BLaER1 treated with 17β-estradiol and CSF1 and Interleukin-3, amounts not matched to agents 10 nM and 100 nM (cell line): ENCODE data around the gene ADAMTS2.
A peak's percentile ranks its signal among the peaks of the same experiment; 100 is the strongest.

ENCODE experiments used
- H3K27ac ChIP-seq, 11 experiments: shearing (Covaris generic); formaldehyde crosslinking; 2 replicates each; pipeline ENCODE4 v1.8.1; 2022
- H3K27me3 ChIP-seq, 11 experiments: shearing (Covaris generic); formaldehyde crosslinking; 2 replicates each; pipeline ENCODE4 v1.8.1; 2022
- H3K36me3 ChIP-seq, 11 experiments: shearing (Covaris generic); formaldehyde crosslinking; 2 replicates each; pipeline ENCODE4 v1.8.1; 2022
- H3K4me1 ChIP-seq, 10 experiments: shearing (Covaris generic); formaldehyde crosslinking; 2 replicates each; pipeline ENCODE4 v1.8.1; 2022
- H3K4me2 ChIP-seq, 11 experiments: shearing (Covaris generic); formaldehyde crosslinking; 2 replicates each; pipeline ENCODE4 v1.8.1; 2022
- H3K4me3 ChIP-seq, 10 experiments: shearing (Covaris generic); formaldehyde crosslinking; 2 replicates each; pipeline ENCODE4 v1.8.1; 2022
- H3K9ac ChIP-seq, 11 experiments: shearing (Covaris generic); formaldehyde crosslinking; 2 replicates each; pipeline ENCODE4 v1.8.1; 2022
- H3K9me3 ChIP-seq, 11 experiments: shearing (Covaris generic); formaldehyde crosslinking; replicated peaks in 1 of 11; 2 replicates each; pipeline ENCODE4 v1.8.1; 2022
- H4K20me1 ChIP-seq, 11 experiments: shearing (Covaris generic); formaldehyde crosslinking; 2 replicates each; pipeline ENCODE4 v1.8.1; 2022
- Cebpa-rat ChIP-seq, 11 experiments: shearing (Covaris generic); IDR thresholded peaks; 2 replicates each; pipeline ENCODE4 v1.8.1; 2022

ADAMTS2 gene

GRCh38 chr5:179163236-179164155 is 181.8 kb downstream of the ADAMTS2 start:
- Histone ChIP-seq H3K27me3 (no peaks in the 10 kb centered on the region), H3K4me2 (no peak overlapping the region), H3K27ac (no peak overlapping the region), H3K4me3 (no peak overlapping the region), H4K20me1 (no peaks in the 10 kb centered on the region; a peak in 2 of 22 replicates), H3K4me1 (peaks cover 12 to 28% (median 15%) of the 10 kb centered on the region in 10 experiments), H3K9me3 (peaks cover 18 to 45% (median 33%) of the 10 kb centered on the region in 11 experiments), H3K36me3 (peaks cover 0 to 3% (median 0%) of the 10 kb centered on the region in 11 experiments; a peak in 1 of 22 replicates), H3K9ac (no peak overlapping the region)
- no peak for TF ChIP-seq Cebpa-rat (IDR thresholded peaks at IDR 0.05)

- H3K9ac ChIP-seq, result no peak overlapping the region
- TF ChIP-seq Cebpa-rat (IDR thresholded peaks at IDR 0.05), result no peak
- no peaks in the 10 kb centered on the region for H3K27me3 ChIP-seq
Measured at GRCh38 chr5:179162351-179163235, 182.7 kb downstream of the ADAMTS2 start.

GRCh38 chr5:179161901-179162300 is 183.4 kb downstream of the ADAMTS2 start:
- no peak overlapping the region for H3K4me3 ChIP-seq
- TF ChIP-seq Cebpa-rat (IDR thresholded peaks at IDR 0.05), result no peak
- no peak overlapping the region for H3K27ac ChIP-seq
- no peak overlapping the region for H3K4me2 ChIP-seq
- peaks cover 0 to 6% (median 0%) of the 10 kb centered on the region in 11 experiments; a peak in 1 of 22 replicates for H3K36me3 ChIP-seq
- no peaks in the 10 kb centered on the region for H3K27me3 ChIP-seq
- H3K4me1 ChIP-seq, result peaks cover 0 to 18% (median under 1%) of the 10 kb centered on the region in 10 experiments; a peak in 5 of 20 replicates
- H4K20me1 ChIP-seq, result no peaks in the 10 kb centered on the region; a peak in 2 of 22 replicates
- peaks cover 18 to 47% (median 33%) of the 10 kb centered on the region in 11 experiments for H3K9me3 ChIP-seq
- H3K9ac ChIP-seq, result no peak overlapping the region

More at GRCh38 chr5:179162351-179163235, 182.7 kb downstream of the ADAMTS2 start:
- H3K4me3 ChIP-seq, result no peak overlapping the region
- H3K36me3 ChIP-seq, result peaks cover 0 to 6% (median 0%) of the 10 kb centered on the region in 11 experiments; a peak in 1 of 22 replicates
- peaks cover 4 to 22% (median 7%) of the 10 kb centered on the region in 10 experiments for H3K4me1 ChIP-seq
- peaks cover 18 to 47% (median 33%) of the 10 kb centered on the region in 11 experiments for H3K9me3 ChIP-seq
- H3K4me2 ChIP-seq, result no peak overlapping the region
- H3K27ac ChIP-seq, result no peak overlapping the region
- no peaks in the 10 kb centered on the region; a peak in 2 of 22 replicates for H4K20me1 ChIP-seq

- H3K4me2 ChIP-seq, result peak overlapping the region in 1 of 11 experiments; percentile 40; a peak in 1 of 22 replicates
- H3K4me1 ChIP-seq, result peaks cover 5 to 28% (median 9%) of the 10 kb centered on the region in 10 experiments
- peaks cover 0 to 6% (median 0%) of the 10 kb centered on the region in 11 experiments; a peak in 1 of 22 replicates for H3K36me3 ChIP-seq
- no peak overlapping the region for H3K9ac ChIP-seq
- H3K9me3 ChIP-seq, result peaks cover 18 to 47% (median 33%) of the 10 kb centered on the region in 11 experiments
- no peaks in the 10 kb centered on the region; a peak in 1 of 22 replicates for H4K20me1 ChIP-seq
- TF ChIP-seq Cebpa-rat (IDR thresholded peaks at IDR 0.05), result no peak
- H3K27ac ChIP-seq, result no peak overlapping the region
- H3K4me3 ChIP-seq, result no peak overlapping the region
- no peaks in the 10 kb centered on the region for H3K27me3 ChIP-seq
Measured at GRCh38 chr5:179160584-179160983, 184.7 kb downstream of the ADAMTS2 start.

GRCh38 chr5:179158556-179158955 is 186.7 kb downstream of the ADAMTS2 start:
- peaks cover 0 to 6% (median 0%) of the 10 kb centered on the region in 11 experiments; a peak in 1 of 22 replicates for H3K36me3 ChIP-seq
- no peak overlapping the region for H3K4me2 ChIP-seq
- H3K27me3 ChIP-seq, result no peaks in the 10 kb centered on the region
- no peaks in the 10 kb centered on the region for H4K20me1 ChIP-seq
- H3K27ac ChIP-seq, result no peak overlapping the region
- peaks cover 18 to 47% (median 33%) of the 10 kb centered on the region in 11 experiments for H3K9me3 ChIP-seq
- peaks cover 18 to 40% (median 24%) of the 10 kb centered on the region in 10 experiments for H3K4me1 ChIP-seq
- no peak overlapping the region for H3K9ac ChIP-seq
- no peak overlapping the region for H3K4me3 ChIP-seq
- no peak for TF ChIP-seq Cebpa-rat (IDR thresholded peaks at IDR 0.05)

GRCh38 chr5:179154991-179155955 is 190.0 kb downstream of the ADAMTS2 start:
- H3K27ac ChIP-seq, result peak overlapping the region in 1 of 11 experiments; percentile 29; a peak in 4 of 22 replicates
- no peaks in the 10 kb centered on the region for H3K27me3 ChIP-seq
- H3K9me3 ChIP-seq, result peaks cover 0 to 23% (median 4%) of the 10 kb centered on the region in 11 experiments; a peak in 17 of 22 replicates
- H3K4me1 ChIP-seq, result peaks cover 18 to 33% (median 24%) of the 10 kb centered on the region in 10 experiments
- TF ChIP-seq Cebpa-rat (IDR thresholded peaks at IDR 0.05), result no peak
- H3K36me3 ChIP-seq, result 0 out of 22 replicates have a peak, but pooled peaks cover 0 to 6% (median 0%) of the 10 kb centered on the region in 11 experiments
- H3K4me3 ChIP-seq, result no peak overlapping the region
- H3K4me2 ChIP-seq, result peak overlapping the region; percentile 42 to 79 (median 72)
- peak overlapping the region in 4 of 11 experiments; percentile 5 to 59 (median 14); a peak in 4 of 22 replicates for H3K9ac ChIP-seq
- no peaks in the 10 kb centered on the region for H4K20me1 ChIP-seq

GRCh38 chr5:179154346-179154990 is 190.8 kb downstream of the ADAMTS2 start:
- Histone ChIP-seq H3K4me2 (peak overlapping the region; percentile 42 to 79 (median 72); a peak in 17 of 22 replicates), H3K9ac (peak overlapping the region in 2 of 11 experiments; percentile 7 to 59; a peak in 2 of 22 replicates), H3K27me3 (no peaks in the 10 kb centered on the region), H3K4me3 (no peak overlapping the region), H3K36me3 (0 out of 22 replicates have a peak, but pooled peaks cover 0 to 6% (median 0%) of the 10 kb centered on the region in 11 experiments), H4K20me1 (no peaks in the 10 kb centered on the region), H3K27ac (peak overlapping the region in 1 of 11 experiments; percentile 42; a peak in 2 of 22 replicates), H3K9me3 (peaks cover 0 to 15% (median 0%) of the 10 kb centered on the region in 11 experiments; a peak in 6 of 22 replicates), H3K4me1 (peaks cover 18 to 26% (median 24%) of the 10 kb centered on the region in 10 experiments)
- no peak for TF ChIP-seq Cebpa-rat (IDR thresholded peaks at IDR 0.05)
